ENCODE results near the gene NYAP1. TPM values are rescaled to one million over a fixed set of nuclear protein-coding genes. Genes with fewer than 3 reads are reported as not detected.

Gene NYAP1
- total RNA-seq, 2 experiments from 2014 or later: 0.66 to 0.75 TPM

DNA sequence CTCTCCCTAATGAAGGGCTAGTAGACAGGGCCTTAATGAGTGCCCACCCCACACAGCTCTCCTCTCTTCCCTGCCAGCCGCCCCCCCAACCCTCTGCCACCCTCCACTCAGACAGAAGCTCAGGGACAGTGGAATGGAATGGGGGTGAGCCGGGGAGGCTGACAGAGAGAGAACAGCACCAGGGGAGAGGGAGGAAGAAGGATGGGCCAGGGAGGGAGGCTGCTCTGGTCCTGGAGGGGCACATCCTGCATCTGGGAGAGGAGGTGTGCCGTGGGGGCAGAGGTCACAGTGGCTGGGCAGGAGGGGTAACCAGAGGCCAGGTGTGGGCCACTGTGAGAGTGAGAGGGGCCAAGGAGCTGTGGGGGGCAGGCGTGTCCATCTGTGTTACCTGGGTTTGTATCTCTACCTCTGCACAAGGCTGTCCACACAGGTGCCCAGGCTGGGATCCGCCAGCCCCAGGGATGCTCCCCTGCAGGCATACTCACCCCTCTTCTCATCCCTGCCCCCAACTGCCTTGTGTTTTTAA lies 2.4 kb downstream of the NYAP1 start:
- H3K27ac Mint-ChIP-seq: peak overlapping the region; percentile 43
- H3K27me3 ChIP-seq (ENCODE audit: control insufficient read depth in 1 of 2, insufficient read depth in 2 of 2, low read length in 2 of 2): no peaks in the 10 kb centered on the region

DNA sequence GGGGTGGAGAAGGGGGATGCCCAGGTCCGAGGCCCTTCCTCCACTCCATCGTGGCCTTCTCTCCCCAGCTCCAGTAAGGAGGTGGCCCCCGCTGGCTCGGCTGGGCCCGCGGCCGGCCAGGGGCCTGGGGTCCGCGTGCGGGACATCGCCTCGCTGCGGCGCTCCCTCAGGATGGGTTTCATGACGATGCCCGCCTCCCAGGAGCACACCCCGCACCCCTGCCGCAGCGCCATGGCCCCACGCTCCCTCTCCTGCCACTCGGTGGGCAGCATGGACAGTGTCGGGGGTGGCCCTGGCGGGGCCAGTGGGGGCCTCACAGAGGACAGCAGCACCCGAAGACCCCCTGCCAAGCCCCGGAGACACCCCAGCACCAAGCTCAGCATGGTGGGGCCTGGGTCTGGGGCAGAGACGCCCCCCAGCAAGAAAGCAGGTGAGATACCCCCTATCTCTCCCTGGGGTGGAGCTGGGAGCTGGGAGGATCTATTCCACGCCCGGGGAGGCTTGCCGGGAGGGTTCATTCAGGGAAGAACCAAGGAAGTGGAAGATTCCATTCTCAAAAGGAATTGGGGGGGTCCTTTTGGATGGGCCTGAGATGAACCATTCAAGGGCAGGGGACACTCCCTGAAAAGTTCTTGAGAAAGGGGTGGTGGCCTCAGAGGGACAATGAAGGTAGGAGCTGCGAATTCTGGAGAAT lies 3.2 kb downstream of the NYAP1 start:
- H3K4me3 Mint-ChIP-seq: no peak overlapping the region
- intact Hi-C loops (cut with DNase I, micrococcal nuclease): no loop called here
- no peaks in the 10 kb centered on the region for H3K9me3 Mint-ChIP-seq
- H3K36me3 ChIP-seq (ENCODE audit: insufficient read depth, low read length): no peaks in the 10 kb centered on the region
- peaks cover 24% of the 10 kb centered on the region for H3K4me1 Mint-ChIP-seq (ENCODE audit: low read depth)
- H3K9me3 ChIP-seq (ENCODE audit: control insufficient read depth in 1 of 2, insufficient read depth in 1 of 2, low read length in 2 of 2): no peaks in the 10 kb centered on the region
- H3K27me3 ChIP-seq (ENCODE audit: control insufficient read depth in 1 of 2, insufficient read depth in 2 of 2, low read length in 2 of 2): no peaks in the 10 kb centered on the region
- no peaks in the 10 kb centered on the region for H3K27me3 Mint-ChIP-seq
- TF ChIP-seq, protein P1, sequence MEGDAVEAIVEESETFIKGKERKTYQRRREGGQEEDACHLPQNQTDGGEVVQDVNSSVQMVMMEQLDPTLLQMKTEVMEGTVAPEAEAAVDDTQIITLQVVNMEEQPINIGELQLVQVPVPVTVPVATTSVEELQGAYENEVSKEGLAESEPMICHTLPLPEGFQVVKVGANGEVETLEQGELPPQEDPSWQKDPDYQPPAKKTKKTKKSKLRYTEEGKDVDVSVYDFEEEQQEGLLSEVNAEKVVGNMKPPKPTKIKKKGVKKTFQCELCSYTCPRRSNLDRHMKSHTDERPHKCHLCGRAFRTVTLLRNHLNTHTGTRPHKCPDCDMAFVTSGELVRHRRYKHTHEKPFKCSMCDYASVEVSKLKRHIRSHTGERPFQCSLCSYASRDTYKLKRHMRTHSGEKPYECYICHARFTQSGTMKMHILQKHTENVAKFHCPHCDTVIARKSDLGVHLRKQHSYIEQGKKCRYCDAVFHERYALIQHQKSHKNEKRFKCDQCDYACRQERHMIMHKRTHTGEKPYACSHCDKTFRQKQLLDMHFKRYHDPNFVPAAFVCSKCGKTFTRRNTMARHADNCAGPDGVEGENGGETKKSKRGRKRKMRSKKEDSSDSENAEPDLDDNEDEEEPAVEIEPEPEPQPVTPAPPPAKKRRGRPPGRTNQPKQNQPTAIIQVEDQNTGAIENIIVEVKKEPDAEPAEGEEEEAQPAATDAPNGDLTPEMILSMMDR (IDR thresholded peaks at IDR 0.05): no peak
- no peak overlapping the region for H3K27ac ChIP-seq (ENCODE audit: low read depth in 1 of 2, low read length in 2 of 2)
- DNase-seq: no peak
- H3K36me3 Mint-ChIP-seq (ENCODE audit: low read depth): no peaks in the 10 kb centered on the region
- no peak for ATAC-seq (ENCODE audit: poor library complexity)
- H3K4me1 ChIP-seq (ENCODE audit: insufficient read depth, low read length): peaks cover 32% of the 10 kb centered on the region
- ChIA-PET CTCF (interaction anchor here (1.2 kb wide), 1 partner anchor 73 kb away, joined by 3 read pairs; no protein-coding TSS in a partner anchor), POLR2A (no interaction called here)
- H3K4me3 ChIP-seq (ENCODE audit: low read length): no peak overlapping the region
- no peak overlapping the region for H3K27ac Mint-ChIP-seq

More for the DNA sequence above, 2.4 kb downstream of the NYAP1 start:
- TF ChIP-seq, protein P1 (IDR thresholded peaks at IDR 0.05): no peak
- Histone ChIP-seq H3K36me3 (ENCODE audit: insufficient read depth, low read length) (no peaks in the 10 kb centered on the region), H3K9me3 (ENCODE audit: control insufficient read depth in 1 of 2, insufficient read depth in 1 of 2, low read length in 2 of 2) (no peaks in the 10 kb centered on the region), H3K4me3 (ENCODE audit: low read length) (no peak overlapping the region), H3K27ac (ENCODE audit: low read depth in 1 of 2, low read length in 2 of 2) (no peak overlapping the region), H3K4me1 (ENCODE audit: insufficient read depth, low read length) (peaks cover 39% of the 10 kb centered on the region)
- ChIA-PET CTCF (interaction anchor here (1.2 kb wide), 1 partner anchor 74 kb away, joined by 3 read pairs; no protein-coding TSS in a partner anchor), POLR2A (no interaction called here)
- Mint-ChIP-seq H3K4me3 (no peak overlapping the region), H3K27me3 (no peaks in the 10 kb centered on the region), H3K9me3 (no peaks in the 10 kb centered on the region), H3K4me1 (ENCODE audit: low read depth) (peaks cover 27% of the 10 kb centered on the region), H3K36me3 (ENCODE audit: low read depth) (no peaks in the 10 kb centered on the region)
- DNase-seq (no peak), ATAC-seq (ENCODE audit: poor library complexity) (no peak)
- intact Hi-C loops (cut with DNase I, micrococcal nuclease): no loop called here

DNA sequence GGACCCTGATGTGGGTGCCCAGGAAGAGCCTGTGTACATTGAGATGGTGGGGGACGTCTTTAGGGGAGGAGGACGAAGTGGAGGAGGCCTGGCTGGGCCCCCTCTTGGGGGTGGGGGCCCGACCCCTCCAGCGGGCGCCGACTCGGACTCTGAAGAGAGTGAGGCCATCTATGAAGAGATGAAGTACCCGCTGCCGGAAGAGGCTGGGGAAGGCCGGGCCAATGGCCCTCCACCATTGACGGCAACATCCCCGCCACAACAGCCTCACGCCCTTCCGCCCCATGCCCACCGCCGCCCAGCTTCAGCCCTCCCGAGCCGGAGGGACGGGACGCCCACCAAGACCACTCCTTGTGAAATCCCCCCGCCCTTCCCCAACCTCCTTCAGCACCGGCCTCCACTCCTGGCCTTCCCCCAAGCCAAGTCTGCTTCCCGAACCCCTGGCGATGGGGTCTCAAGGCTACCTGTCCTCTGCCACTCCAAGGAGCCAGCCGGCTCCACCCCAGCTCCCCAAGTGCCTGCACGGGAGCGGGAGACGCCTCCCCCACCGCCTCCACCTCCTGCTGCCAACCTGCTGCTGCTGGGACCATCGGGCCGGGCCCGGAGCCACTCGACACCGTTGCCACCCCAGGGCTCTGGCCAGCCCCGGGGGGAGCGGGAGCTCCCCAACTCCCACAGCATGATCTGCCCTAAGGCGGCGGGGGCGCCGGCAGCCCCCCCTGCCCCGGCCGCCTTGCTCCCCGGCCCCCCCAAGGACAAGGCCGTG lies 4.8 kb downstream of the NYAP1 start:
- CTCF ChIA-PET: interaction anchor here (0.6 kb wide), 1 partner anchor 71 kb away, joined by 3 read pairs; no protein-coding TSS in a partner anchor
- H3K9me3 ChIP-seq (ENCODE audit: control insufficient read depth in 1 of 2, insufficient read depth in 1 of 2, low read length in 2 of 2): no peaks in the 10 kb centered on the region
- Mint-ChIP-seq H3K9me3 (no peaks in the 10 kb centered on the region), H3K27ac (no peak overlapping the region), H3K4me3 (no peak overlapping the region), H3K36me3 (ENCODE audit: low read depth) (no peaks in the 10 kb centered on the region), H3K4me1 (ENCODE audit: low read depth) (peaks cover 27% of the 10 kb centered on the region), H3K27me3 (no peaks in the 10 kb centered on the region)
- no peaks in the 10 kb centered on the region for H3K27me3 ChIP-seq (ENCODE audit: control insufficient read depth in 1 of 2, insufficient read depth in 2 of 2, low read length in 2 of 2)
- no peak overlapping the region for H3K4me3 ChIP-seq (ENCODE audit: low read length)
- intact Hi-C loops (cut with DNase I, micrococcal nuclease): no loop called here
- no peak overlapping the region for H3K27ac ChIP-seq (ENCODE audit: low read depth in 1 of 2, low read length in 2 of 2)
- DNase-seq: no peak
- H3K36me3 ChIP-seq (ENCODE audit: insufficient read depth, low read length): no peaks in the 10 kb centered on the region
- no peak for ATAC-seq (ENCODE audit: poor library complexity)
- TF ChIP-seq, protein P1 (IDR thresholded peaks at IDR 0.05): no peak
- H3K4me1 ChIP-seq (ENCODE audit: insufficient read depth, low read length): peaks cover 32% of the 10 kb centered on the region
- POLR2A ChIA-PET: interaction anchor here (0.6 kb wide), 1 partner anchor 161 kb away, joined by 3 read pairs; no protein-coding TSS in a partner anchor

Data from CD4-positive, alpha-beta T cell (primary cell).